Peyer's patch (tissue), 4 donors: ENCODE data around the gene SNX20.

Source experiments
- CTCF ChIP-seq, 6 experiments: fragments of 450-650 bp in 4 of 6; fragments of 200-600 bp in 2 of 6; sonication (generic) in 1 of 6; IDR thresholded peaks; one replicate each; pipeline ENCODE4 v1.5.1; 2017 to 2019; ENCODE audit warnings: antibody characterized with exemption in 6 of 6, mild to moderate bottlenecking in 3 of 6, moderate library complexity in 1 of 6
- POLR2A ChIP-seq, 2 donors: fragments of 450-650 bp; IDR thresholded peaks; one replicate each; pipeline ENCODE4 v1.5.1; 2017; ENCODE audit warnings: antibody characterized with exemption in 2 of 2, mild to moderate bottlenecking in 2 of 2, moderate library complexity in 2 of 2

- TF ChIP-seq POLR2A (IDR thresholded peaks at IDR 0.05) (no peak), CTCF (IDR thresholded peaks at IDR 0.05) (no peak)
Measured at GRCh38 chr16:50628156-50628802, 52.8 kb downstream of the SNX20 start.
